ENCODE measurements around the gene CAD.

DNA sequence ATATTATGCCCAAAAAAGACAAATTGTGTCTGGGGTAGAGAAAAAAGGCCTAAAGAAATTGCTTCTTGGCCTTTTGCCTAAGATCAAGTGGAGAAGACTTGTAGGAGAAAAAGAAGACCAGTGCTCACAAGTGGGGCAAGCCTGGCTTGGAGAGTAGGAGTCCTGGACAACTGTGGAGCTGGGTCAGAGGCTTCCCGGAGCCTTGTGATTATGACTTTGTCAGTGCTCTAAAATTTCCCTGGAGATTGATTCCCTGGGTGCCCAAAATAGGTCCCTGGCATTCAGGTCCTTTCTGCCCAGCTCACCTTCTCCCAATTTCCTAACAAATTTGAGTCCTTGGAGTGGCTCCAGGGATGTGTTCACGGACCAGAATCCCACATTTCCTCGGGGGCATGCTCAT lies 64.3 kb downstream of the CAD start:
- TF ChIP-seq, protein P1, sequence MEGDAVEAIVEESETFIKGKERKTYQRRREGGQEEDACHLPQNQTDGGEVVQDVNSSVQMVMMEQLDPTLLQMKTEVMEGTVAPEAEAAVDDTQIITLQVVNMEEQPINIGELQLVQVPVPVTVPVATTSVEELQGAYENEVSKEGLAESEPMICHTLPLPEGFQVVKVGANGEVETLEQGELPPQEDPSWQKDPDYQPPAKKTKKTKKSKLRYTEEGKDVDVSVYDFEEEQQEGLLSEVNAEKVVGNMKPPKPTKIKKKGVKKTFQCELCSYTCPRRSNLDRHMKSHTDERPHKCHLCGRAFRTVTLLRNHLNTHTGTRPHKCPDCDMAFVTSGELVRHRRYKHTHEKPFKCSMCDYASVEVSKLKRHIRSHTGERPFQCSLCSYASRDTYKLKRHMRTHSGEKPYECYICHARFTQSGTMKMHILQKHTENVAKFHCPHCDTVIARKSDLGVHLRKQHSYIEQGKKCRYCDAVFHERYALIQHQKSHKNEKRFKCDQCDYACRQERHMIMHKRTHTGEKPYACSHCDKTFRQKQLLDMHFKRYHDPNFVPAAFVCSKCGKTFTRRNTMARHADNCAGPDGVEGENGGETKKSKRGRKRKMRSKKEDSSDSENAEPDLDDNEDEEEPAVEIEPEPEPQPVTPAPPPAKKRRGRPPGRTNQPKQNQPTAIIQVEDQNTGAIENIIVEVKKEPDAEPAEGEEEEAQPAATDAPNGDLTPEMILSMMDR (IDR thresholded peaks at IDR 0.05; ENCODE audit: insufficient read depth, low read depth, low read length): no peak
- TF ChIP-seq EZH2 (IDR thresholded peaks at IDR 0.05; ENCODE audit: insufficient read depth, low read length): no peak

Data from astrocyte (in vitro differentiated cells and primary cell).